HepG2 (cell line): Measurements from ENCODE around the gene SESN2. TPM values are rescaled to one million over a fixed set of nuclear protein-coding genes. Genes with fewer than 3 reads are reported as not detected.

Source experiments
- ATAC-seq: fragments of 200-7000 bp; cut with Tn5 transposase; 3 replicates; pipeline ENCODE4 v1.9.1; 2020; ENCODE audit warnings: mild to moderate bottlenecking, moderate library complexity
- BruUV-seq: library from RNA; stranded (reverse); fragments of 400-500 nt; replicated peaks from 2 replicates; lab custom pipeline; 2021; lab: Mats Ljungman, UMichigan
- CTCF ChIA-PET: fragments of 300-600 bp; formaldehyde crosslinking; extraction: SDS; loops from one replicate; lab custom pipeline; 2021; ENCODE audit warnings: low total read pairs, inconsistent platforms, low intra/inter-chr PET ratio; lab: Yijun Ruan, JAX
- POLR2A ChIA-PET: fragments of 350-600 bp; sonication (Branson Sonifier 250); formaldehyde crosslinking; loops from one replicate; lab custom pipeline; 2020; ENCODE audit warnings: antibody characterized with exemption, inconsistent platforms; lab: Yijun Ruan, JAX
- DNase-seq: peaks from one replicate; pipeline ENCODE4 v3.0.0-alpha.2; 2015; ENCODE audit warnings: low spot score
- FAIRE-seq: peaks from 3 replicates; lab custom pipeline; 2011; peaks lifted over from hg19 to GRCh38; lab: Jason Lieb, UNC
- H2AFZ ChIP-seq: one replicate; pipeline ENCODE4 v1.6.1; 2011; ENCODE audit warnings: low read length, inconsistent platforms
- H3K27ac ChIP-seq: fragments of 300-600 bp; 3 replicates; pipeline ENCODE4 v1.8.0; 2011; ENCODE audit warnings: mixed run types, mild to moderate bottlenecking, mixed read lengths, low read length, inconsistent platforms; ENCODE audit not compliant: insufficient read depth; ENCODE audit errors: extremely low read length
- H3K27me3 ChIP-seq, 2 experiments: fragments of 200-600 bp in 1 of 2; 2 replicates in 1 of 2; 3 replicates in 1 of 2; pipeline versions ENCODE4 v1.6.0 to v1.8.0; 2011; ENCODE audit warnings: low read length in 2 of 2, mild to moderate bottlenecking in 2 of 2, moderate library complexity in 2 of 2, inconsistent platforms in 1 of 2; ENCODE audit not compliant: insufficient read depth in 2 of 2, control insufficient read depth in 1 of 2
- H3K36me3 ChIP-seq, 2 experiments: fragments of 200-600 bp in 1 of 2; replicated peaks in 1 of 2; 2 replicates in 1 of 2; 3 replicates in 1 of 2; pipeline versions ENCODE4 v1.5.1 to v1.8.0; 2011; ENCODE audit warnings: low read length in 2 of 2, inconsistent platforms in 1 of 2; ENCODE audit not compliant: insufficient read depth in 2 of 2, control insufficient read depth in 1 of 2
- H3K4me1 ChIP-seq: 2 replicates; pipeline ENCODE4 v1.5.1; 2012; ENCODE audit warnings: low read length, inconsistent platforms; ENCODE audit not compliant: insufficient read depth
- H3K4me2 ChIP-seq: 2 replicates; pipeline ENCODE4 v1.6.0; 2011; ENCODE audit warnings: low read depth, low read length, inconsistent platforms
- H3K4me3 ChIP-seq, 3 experiments: fragments of 200-600 bp in 1 of 3; sonication (generic), shearing (Covaris generic) in 1 of 3; replicated peaks in 1 of 3; 2 replicates each; pipeline ENCODE4 v1.5.1; 2011 to 2016; ENCODE audit warnings: low read length in 3 of 3, inconsistent platforms in 2 of 3, low read depth in 2 of 3, mild to moderate bottlenecking in 2 of 3, control low read depth in 1 of 3, mixed read lengths in 1 of 3; ENCODE audit not compliant: insufficient read depth in 1 of 3
- H3K79me2 ChIP-seq: one replicate; pipeline ENCODE4 v1.6.1; 2011; ENCODE audit warnings: low read length, inconsistent platforms; ENCODE audit not compliant: insufficient read depth
- H3K9ac ChIP-seq: 2 replicates; pipeline ENCODE4 v1.6.0; 2011; ENCODE audit warnings: mild to moderate bottlenecking, low read depth, low read length, inconsistent platforms; ENCODE audit not compliant: insufficient read depth
- H3K9me3 ChIP-seq: 2 replicates; pipeline ENCODE4 v1.5.1; 2012; ENCODE audit warnings: mild to moderate bottlenecking, low read length
- H4K20me1 ChIP-seq: 2 replicates; pipeline ENCODE4 v1.6.0; 2011; ENCODE audit warnings: inconsistent platforms, mild to moderate bottlenecking, low read length, moderate library complexity; ENCODE audit not compliant: insufficient read depth
- CCAR2 ChIP-seq: fragments of 200-400 bp; formaldehyde crosslinking; optimal IDR thresholded peaks from 2 replicates; pipeline ENCODE3; 2018; ENCODE audit warnings: low read depth, mild to moderate bottlenecking, low read length, moderate library complexity
- GATAD1 ChIP-seq: IDR thresholded peaks from 2 replicates; pipeline ENCODE4 v1.6.1; 2016; ENCODE audit warnings: missing genetic modification reagents, missing compliant biosample characterization
- GLI4 ChIP-seq: sonication (generic); formaldehyde crosslinking; IDR thresholded peaks from 2 replicates; pipeline ENCODE4 v1.5.1; 2020; ENCODE audit warnings: missing genetic modification reagents, mild to moderate bottlenecking, moderate library complexity, borderline replicate concordance
- HDAC1 ChIP-seq: sonication (generic); formaldehyde crosslinking; IDR thresholded peaks from 2 replicates; pipeline ENCODE4 v1.5.1; 2020; ENCODE audit warnings: mild to moderate bottlenecking, missing genetic modification reagents
- MEF2D ChIP-seq: sonication (generic); formaldehyde crosslinking; IDR thresholded peaks from 2 replicates; pipeline ENCODE4 v1.5.1; 2020; ENCODE audit warnings: mild to moderate bottlenecking, missing genetic modification reagents
- RAD21 ChIP-seq: fragments of 450-650 bp; formaldehyde crosslinking; IDR thresholded peaks from 2 replicates; pipeline ENCODE4 v1.5.0; 2020; ENCODE audit warnings: mild to moderate bottlenecking
- SMC3 ChIP-seq: IDR thresholded peaks from 2 replicates; pipeline ENCODE4 v1.6.1; 2011; ENCODE audit warnings: low read length, improper control_type of control experiment
- ZNF263 ChIP-seq: sonication (generic); formaldehyde crosslinking; IDR thresholded peaks from 2 replicates; pipeline ENCODE4 v1.4.0; 2020; ENCODE audit warnings: missing genetic modification reagents
- ZNF337 ChIP-seq: sonication (generic); formaldehyde crosslinking; IDR thresholded peaks from 2 replicates; pipeline ENCODE4 v1.5.1; 2020; ENCODE audit warnings: missing genetic modification reagents, low read depth, mild to moderate bottlenecking, borderline replicate concordance
- ZNF672 ChIP-seq: sonication (generic); formaldehyde crosslinking; IDR thresholded peaks from 2 replicates; pipeline ENCODE4 v1.8.1; 2022; ENCODE audit warnings: missing genetic modification reagents
- WGBS: methylation state at CpG from one replicate; pipeline ENCODE4 v1.1.6; 2017; ENCODE audit warnings: low lambda C conversion rate; 5-methylcytosine and 5-hydroxymethylcytosine counted together
- in situ Hi-C: cut with HindIII; loops from 2 replicates; pipeline ENCODE4 v1.10.0; 2017; ENCODE audit warnings: low pct_unique_long_range_greater_than_20kb; ENCODE audit not compliant: extremely low pct_ligation_motif_present
- intact Hi-C: fragments of 100-400 bp; cut with micrococcal nuclease; formaldehyde crosslinking; loops from one replicate; pipeline ENCODE4 v1.10.0; 2022; ENCODE audit not compliant: unreplicated experiment
- polyA plus RNA-seq, 8 experiments: library from polyadenylated mRNA; depleted of rRNA in 3 of 8; stranded (reverse) in 7 of 8; unstranded in 1 of 8; fragments of >200 nt; fragmentation: Illumina TruSeq in 4 of 8; extraction: Trizol in 4 of 8; gene quantifications; 2 replicates each; pipeline versions ENCODE4 v1.2.1 to v1.2.3, GENCODE V29; 2011 to 2016; ENCODE audit warnings: low read depth in 4 of 8, missing spikeins in 1 of 8, mixed read lengths in 1 of 8; ENCODE audit not compliant: insufficient read depth in 1 of 8
- total RNA-seq, 5 experiments: library from RNA; depleted of rRNA; stranded (reverse); fragments of >200 nt; fragmentation: Illumina TruSeq; extraction: Trizol; gene quantifications; 2 replicates each; pipeline ENCODE4 v1.2.3, GENCODE V29; 2016; ENCODE audit warnings: low read depth in 1 of 5
- TF ChIP-seq, protein P1 (sequence below): IDR thresholded peaks from 2 replicates; pipeline ENCODE4 v1.6.1; 2012; ENCODE audit warnings: low read depth, low read length, improper control_type of control experiment
- TF ChIP-seq, protein P2 (sequence below): sonication (generic); formaldehyde crosslinking; conservative IDR thresholded peaks from 2 replicates; pipeline ENCODE4 v1.4.0; 2020; ENCODE audit warnings: mild to moderate bottlenecking, missing genetic modification reagents, moderate library complexity
- TF ChIP-seq, protein P3 (sequence below): fragments of 450-650 bp; IDR thresholded peaks from 2 replicates; pipeline ENCODE4 v1.6.1; 2016
- TF ChIP-seq, protein P4 (sequence below): sonication (generic); formaldehyde crosslinking; IDR thresholded peaks from 2 replicates; pipeline ENCODE4 v1.4.0; 2020; ENCODE audit warnings: mild to moderate bottlenecking, missing genetic modification reagents

The SESN2 gene
- total and polyA plus RNA-seq, 2 of the 13 experiments (the other 11 are each of a cell fraction or from before 2014, with no cell fraction given): 13.2 to 19.1 TPM

DNA sequence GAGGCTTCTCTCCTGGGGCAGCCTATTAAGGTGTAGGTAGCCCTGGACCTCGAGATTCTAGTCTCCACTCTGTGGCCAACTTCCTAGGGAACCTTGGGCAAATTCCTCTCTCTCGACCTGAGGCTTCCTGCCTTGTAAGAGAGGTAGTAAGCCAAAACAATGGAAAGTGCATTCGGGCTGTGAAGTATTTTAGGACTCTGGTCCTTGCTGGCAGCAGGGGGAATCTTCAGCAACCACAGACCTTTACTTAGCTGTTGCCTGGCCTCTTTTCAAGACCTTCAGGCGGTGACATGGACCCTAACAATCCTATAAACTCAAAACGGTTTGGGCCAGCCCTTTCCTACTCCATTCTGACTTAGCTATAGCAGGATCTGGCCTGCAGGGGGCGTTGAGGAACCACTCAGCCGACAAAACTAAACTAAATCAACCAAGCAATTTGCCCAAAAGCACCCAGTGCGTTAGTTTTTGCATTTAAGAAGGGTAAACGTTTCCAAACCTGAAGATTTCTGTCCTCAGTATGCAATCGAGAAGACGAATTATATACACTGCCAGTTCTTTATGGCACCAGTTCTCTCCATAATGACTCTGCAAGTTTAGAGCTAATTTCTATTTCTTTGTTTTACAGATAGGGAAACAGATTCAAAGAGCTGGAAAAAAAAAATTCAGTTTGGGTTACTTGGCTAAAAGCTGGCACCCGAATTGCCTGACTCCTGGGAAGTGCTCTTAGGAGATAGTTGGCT, 10.9 kb upstream of the SESN2 start:
- CTCF ChIA-PET: interaction anchor here (2.6 kb wide), 1 partner anchor 120 kb away, joined by 13 read pairs; the partner anchor contains the start of gene PHACTR4
- Histone ChIP-seq H3K4me1 (peaks cover 53% of the 10 kb centered on the region), H3K36me3 (0 out of 5 replicates have a peak, but pooled peaks cover 0 to 2% of the 10 kb centered on the region in 2 experiments), H3K79me2 (no peaks in the 10 kb centered on the region), H3K9ac (peak overlapping the region; percentile 80), H3K27ac (peak overlapping the region; percentile 75), H3K27me3 (no peaks in the 10 kb centered on the region), H3K9me3 (no peaks in the 10 kb centered on the region), H3K4me2 (peak overlapping the region; percentile 98), H3K4me3 (peak overlapping the region; percentile 54 to 78 (median 75)), H4K20me1 (no peaks in the 10 kb centered on the region), H2AFZ (peak overlapping the region; percentile 99)
- under 1% methylated on average over 9 of the region's 12 CpGs for WGBS
- no TSS peak for BruUV-seq
- DNase-seq (peak; percentile 61), FAIRE-seq (peak; percentile 82), ATAC-seq (peak; percentile 44)
- POLR2A ChIA-PET: interaction anchor here (0.8 to 4.5 kb wide), 20 partner anchors 8 to 354 kb away, joined by 3 to 61 read pairs (median 4); partner anchors contain the start of genes ATP5IF1, EYA3, MED18 and PHACTR4
- intact Hi-C loops (loop anchor here (1.0 kb wide), 1 partner anchor 120 kb away; no protein-coding TSS in a partner anchor), in situ Hi-C loops (loop anchor here (5.0 to 25.0 kb wide), 2 partner anchors 119 to 339 kb away; partner anchors contain the start of genes PHACTR4 and RAB42)
- TF ChIP-seq, protein P1, sequence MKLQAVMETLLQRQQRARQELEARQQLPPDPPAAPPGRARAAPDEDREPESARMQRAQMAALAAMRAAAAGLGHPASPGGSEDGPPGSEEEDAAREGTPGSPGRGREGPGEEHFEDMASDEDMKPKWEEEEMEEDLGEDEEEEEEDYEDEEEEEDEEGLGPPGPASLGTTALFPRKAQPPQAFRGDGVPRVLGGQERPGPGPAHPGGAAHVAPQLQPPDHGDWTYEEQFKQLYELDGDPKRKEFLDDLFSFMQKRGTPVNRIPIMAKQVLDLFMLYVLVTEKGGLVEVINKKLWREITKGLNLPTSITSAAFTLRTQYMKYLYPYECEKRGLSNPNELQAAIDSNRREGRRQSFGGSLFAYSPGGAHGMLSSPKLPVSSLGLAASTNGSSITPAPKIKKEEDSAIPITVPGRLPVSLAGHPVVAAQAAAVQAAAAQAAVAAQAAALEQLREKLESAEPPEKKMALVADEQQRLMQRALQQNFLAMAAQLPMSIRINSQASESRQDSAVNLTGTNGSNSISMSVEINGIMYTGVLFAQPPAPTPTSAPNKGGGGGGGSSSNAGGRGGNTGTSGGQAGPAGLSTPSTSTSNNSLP: peak; percentile 55
- TF ChIP-seq GLI4 (CRISPR knock-in tag) (peak; percentile 59; the same call in 1 of the 2 replicates), HDAC1 (CRISPR knock-in tag) (peak; percentile 43; the same call in 1 of the 2 replicates), ZNF672 (CRISPR knock-in tag) (no peak), ZNF337 (peak; percentile 26; the same call in 1 of the 2 replicates), ZNF263 (CRISPR knock-in tag) (no peak), RAD21 (peak; percentile 83), SMC3 (peak; percentile 85), GATAD1 (CRISPR knock-in tag) (peak; percentile 16; the same call in 1 of the 2 replicates), MEF2D (CRISPR knock-in tag) (0 out of 2 replicates have a peak, but pooled peaks have one; percentile 42), CCAR2 (no peak)
- TF ChIP-seq, protein P2, sequence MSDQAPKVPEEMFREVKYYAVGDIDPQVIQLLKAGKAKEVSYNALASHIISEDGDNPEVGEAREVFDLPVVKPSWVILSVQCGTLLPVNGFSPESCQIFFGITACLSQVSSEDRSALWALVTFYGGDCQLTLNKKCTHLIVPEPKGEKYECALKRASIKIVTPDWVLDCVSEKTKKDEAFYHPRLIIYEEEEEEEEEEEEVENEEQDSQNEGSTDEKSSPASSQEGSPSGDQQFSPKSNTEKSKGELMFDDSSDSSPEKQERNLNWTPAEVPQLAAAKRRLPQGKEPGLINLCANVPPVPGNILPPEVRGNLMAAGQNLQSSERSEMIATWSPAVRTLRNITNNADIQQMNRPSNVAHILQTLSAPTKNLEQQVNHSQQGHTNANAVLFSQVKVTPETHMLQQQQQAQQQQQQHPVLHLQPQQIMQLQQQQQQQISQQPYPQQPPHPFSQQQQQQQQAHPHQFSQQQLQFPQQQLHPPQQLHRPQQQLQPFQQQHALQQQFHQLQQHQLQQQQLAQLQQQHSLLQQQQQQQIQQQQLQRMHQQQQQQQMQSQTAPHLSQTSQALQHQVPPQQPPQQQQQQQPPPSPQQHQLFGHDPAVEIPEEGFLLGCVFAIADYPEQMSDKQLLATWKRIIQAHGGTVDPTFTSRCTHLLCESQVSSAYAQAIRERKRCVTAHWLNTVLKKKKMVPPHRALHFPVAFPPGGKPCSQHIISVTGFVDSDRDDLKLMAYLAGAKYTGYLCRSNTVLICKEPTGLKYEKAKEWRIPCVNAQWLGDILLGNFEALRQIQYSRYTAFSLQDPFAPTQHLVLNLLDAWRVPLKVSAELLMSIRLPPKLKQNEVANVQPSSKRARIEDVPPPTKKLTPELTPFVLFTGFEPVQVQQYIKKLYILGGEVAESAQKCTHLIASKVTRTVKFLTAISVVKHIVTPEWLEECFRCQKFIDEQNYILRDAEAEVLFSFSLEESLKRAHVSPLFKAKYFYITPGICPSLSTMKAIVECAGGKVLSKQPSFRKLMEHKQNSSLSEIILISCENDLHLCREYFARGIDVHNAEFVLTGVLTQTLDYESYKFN (CRISPR knock-in tag): 0 out of 2 replicates have a peak, but pooled peaks have one; percentile 11
- TF ChIP-seq, protein P3, sequence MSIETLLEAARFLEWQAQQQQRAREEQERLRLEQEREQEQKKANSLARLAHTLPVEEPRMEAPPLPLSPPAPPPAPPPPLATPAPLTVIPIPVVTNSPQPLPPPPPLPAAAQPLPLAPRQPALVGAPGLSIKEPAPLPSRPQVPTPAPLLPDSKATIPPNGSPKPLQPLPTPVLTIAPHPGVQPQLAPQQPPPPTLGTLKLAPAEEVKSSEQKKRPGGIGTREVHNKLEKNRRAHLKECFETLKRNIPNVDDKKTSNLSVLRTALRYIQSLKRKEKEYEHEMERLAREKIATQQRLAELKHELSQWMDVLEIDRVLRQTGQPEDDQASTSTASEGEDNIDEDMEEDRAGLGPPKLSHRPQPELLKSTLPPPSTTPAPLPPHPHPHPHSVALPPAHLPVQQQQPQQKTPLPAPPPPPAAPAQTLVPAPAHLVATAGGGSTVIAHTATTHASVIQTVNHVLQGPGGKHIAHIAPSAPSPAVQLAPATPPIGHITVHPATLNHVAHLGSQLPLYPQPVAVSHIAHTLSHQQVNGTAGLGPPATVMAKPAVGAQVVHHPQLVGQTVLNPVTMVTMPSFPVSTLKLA: no peak
- TF ChIP-seq, protein P4, sequence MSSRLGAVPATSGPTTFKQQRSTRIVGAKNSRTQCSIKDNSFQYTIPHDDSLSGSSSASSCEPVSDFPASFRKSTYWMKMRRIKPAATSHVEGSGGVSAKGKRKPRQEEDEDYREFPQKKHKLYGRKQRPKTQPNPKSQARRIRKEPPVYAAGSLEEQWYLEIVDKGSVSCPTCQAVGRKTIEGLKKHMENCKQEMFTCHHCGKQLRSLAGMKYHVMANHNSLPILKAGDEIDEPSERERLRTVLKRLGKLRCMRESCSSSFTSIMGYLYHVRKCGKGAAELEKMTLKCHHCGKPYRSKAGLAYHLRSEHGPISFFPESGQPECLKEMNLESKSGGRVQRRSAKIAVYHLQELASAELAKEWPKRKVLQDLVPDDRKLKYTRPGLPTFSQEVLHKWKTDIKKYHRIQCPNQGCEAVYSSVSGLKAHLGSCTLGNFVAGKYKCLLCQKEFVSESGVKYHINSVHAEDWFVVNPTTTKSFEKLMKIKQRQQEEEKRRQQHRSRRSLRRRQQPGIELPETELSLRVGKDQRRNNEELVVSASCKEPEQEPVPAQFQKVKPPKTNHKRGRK (CRISPR knock-in tag): 0 out of 2 replicates have a peak, but pooled peaks have one; percentile 27
